GM18858 (cell line): Measurements from ENCODE around the gene HLA-DRB1.
"Not testable (repeated sequence)": the region's sequence is repeated elsewhere in the genome, so short reads cannot be mapped to it uniquely, and the experiment has no call there.

Source experiments
- ATAC-seq: cut with Tn5 transposase; IDR thresholded peaks from one replicate; pipeline ENCODE4 v1.9.1; 2021; ENCODE audit not compliant: unreplicated experiment

The HLA-DRB1 gene

DNA sequence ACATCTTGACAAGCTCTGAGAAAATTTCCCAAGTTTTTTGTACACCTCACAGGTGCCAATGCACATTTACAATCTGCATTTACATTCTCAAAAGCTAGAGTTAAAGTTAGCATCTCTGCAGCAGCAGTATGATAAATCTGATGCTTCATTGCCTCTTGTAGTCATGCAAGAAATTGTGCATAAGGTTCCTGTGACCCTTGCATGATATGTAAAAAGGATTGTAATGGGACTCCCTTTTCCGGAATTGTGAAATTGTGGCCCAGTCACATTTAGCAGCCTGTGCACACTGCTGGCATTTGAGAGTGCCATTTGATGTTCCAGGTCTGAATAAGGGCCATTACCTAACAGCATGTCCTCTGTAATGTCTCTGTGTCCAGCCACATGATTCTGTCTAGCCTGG, 24.1 kb downstream of the HLA-DRB1 start:
- no peak for ATAC-seq

DNA sequence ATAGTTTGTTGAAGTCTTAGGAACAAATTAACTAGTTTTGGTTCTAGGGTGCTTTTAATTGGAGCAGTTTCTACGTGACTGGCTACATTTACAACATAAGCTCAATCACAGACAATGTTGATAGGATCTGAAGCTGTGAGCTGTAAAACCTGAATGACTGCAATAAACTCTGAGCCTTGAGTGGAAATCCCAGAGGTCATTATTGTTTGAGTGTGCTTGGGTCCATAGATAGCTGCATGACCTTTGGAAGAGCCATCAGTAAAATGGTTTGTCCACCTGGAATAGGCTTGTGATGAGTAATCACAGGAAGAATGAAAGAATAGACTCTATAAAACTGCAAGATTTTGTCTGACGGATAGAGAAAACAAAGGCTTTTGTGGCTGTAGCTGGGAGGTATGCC, 26.7 kb downstream of the HLA-DRB1 start:
- ATAC-seq = no peak

DNA sequence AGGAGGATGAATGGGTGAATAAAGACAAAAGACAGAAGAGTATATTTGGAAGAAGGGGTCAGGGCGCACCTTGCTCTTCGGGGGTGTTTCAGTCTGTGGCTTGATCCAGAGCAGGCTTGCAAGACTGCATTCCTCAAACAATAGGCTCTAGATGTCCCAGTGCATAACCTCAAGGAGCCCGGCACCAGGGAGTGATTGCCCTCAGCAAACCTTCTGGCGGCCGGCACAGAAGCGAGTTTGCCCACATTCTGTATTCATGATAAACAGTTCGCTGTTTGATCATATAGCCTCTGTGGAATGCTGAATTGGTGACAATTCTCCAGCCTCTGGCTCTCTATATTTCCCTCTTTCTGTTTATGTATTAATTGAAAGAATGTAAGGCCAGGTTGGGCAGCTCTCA, 29.9 kb downstream of the HLA-DRB1 start:
- ATAC-seq = no peak

DNA sequence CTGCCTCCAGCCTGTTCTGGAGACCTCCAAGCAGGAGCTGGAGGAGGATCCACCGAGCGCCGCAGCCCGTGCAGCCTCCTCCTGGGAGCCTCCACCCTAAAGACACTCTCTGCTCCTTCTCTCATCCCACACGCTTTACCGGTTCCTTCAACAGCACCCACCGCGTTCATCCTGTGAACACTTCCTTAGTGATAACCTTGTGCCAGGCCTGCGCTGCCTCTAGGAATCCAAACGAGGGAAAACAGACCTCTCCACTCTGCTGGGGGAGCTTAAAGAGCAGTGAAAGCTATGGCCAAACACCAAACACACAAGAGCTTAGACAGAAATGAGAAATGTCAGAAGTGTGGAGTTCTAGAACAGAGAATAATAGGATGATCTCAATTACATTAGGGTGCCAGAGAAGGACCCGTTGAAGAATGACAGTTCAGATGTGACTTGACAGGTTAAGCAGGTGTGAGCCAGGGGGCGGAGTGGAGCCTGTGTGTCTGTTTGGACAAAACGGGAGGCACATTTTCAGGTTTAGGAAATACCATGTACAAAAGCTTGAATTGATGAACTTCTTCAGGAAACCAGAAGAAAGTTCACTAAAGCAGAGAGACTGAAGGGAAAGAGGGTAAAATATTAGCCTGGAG, 31.1 kb downstream of the HLA-DRB1 start:
- ATAC-seq = no peak

DNA sequence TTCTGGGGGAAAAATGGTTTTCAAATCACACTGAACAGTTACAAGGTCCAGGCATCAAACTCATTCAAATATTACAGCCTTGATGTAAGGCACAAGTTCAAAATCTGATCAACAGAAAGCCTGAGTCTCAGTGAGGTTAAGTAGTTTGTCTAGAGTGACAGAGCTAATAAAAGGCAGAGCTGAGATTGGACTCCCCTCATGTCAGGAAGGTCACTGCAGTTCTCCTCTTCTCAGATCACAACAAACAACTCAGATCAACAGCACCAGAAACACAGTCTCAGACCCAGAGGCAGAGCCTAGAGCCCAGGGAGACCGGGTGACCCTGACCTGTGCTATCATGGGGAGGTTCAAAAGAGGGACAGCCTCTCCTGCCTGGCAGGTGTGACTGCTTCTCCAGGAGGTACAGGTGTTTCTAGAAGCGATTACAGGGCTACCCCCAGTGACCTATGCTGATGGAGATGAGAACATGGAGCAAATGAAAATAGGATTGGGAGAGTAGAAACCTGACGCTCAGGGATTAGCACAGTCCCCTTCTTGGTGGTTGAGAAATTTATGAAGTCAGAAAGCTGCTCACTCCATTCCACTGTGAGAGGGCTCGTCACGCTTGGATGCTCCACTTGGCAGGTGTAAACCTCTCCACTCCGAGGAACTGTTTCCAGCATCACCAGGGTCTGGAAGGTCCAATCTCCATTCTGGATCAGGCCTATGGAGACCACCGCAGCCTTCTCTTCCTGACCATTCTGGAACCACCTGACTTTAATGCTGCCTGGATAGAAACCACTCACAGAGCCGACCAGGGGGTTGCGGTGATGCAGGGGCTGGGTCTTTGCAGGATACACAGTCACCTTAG, 35.3 kb downstream of the HLA-DRB1 start:
- ATAC-seq = no peak

DNA sequence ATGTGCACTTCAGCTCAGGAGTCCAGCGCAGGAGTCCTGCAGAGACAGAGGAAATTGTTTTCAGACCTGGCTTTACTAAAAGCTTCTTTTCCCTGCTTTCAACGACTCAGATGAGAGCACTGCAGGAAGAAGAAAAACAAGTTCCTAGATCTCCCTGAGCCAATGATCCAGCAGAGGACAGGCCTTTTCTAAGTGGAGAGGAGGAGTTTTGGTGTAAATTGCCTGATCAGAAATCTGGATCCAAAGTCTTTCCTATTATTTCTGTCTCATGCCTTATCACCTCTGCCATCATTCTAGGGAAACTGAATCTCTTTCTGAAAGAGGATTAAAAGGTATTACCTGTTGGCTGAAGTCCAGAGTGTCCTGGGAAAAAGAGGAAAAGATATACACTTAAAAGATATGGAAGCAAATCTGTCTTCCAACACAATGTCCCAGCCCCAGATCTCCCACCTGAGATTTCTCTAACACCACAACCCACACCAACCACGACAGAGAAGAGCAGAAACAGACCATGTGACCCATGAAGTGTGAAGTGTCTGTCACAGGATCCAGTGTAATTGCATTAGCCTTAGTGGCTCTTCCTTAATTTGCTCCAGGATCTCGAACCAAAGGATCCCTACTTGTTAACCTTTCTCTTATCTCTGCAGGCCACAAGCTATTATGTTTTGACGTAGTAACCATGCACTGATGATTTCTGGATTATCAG, 36.5 kb downstream of the HLA-DRB1 start:
- no peak for ATAC-seq

DNA sequence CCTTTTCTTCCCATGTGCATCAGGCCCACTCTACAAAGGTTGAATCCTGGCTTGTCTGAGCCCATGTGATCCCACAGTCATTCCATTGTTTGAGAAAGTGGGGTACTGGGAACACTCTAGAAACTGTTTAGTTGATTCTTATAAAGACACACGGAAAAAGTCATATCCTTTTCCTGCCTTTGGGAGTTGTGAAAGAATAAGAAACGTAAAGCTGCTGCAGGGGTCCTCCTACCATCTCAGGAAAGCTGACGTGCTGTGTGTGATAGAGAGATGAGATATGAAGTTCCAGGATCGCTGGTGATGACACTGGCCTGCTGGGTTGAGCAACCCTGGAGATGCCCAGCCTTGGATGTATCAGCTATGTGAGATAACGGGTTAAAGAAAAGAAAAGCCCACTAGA, 38.2 kb downstream of the HLA-DRB1 start:
- no peak for ATAC-seq

DNA sequence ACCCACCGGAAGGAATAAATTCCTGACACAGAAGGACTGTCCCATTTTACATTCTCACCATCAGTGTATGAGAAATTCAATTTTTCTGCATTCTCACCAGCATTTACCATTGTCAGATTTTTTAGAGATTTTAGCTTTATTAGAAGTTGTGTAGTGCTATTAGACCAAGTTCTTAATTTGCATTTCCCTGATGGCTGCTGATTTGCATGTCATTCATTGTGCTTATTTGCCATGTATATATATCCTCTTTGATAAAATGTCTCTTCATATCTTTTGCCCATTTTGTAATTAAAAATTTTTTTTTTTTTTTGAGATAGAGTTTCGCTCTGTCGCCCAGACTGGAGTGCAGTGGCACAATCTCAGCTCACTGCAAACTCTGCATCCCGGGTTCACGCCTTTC, 49.8 kb downstream of the HLA-DRB1 start:
- ATAC-seq = no peak

DNA sequence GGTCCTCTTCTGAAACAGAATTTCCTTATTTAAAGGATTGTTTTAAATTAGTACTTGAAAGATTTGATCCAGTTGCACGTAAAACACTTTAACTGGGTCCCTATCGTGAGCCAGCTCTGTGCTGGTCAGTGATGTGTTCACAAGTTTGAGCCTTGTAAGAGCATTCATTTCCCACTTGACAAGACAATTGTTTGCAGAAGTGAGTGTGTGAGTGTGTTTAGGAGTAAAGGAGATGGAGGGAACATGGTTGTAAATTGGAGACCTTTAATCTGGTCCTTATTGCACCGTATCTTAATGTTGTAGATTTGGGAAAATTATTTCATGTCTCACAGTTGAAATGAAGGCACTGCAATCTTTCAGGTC, 59.2 kb downstream of the HLA-DRB1 start:
- not testable (repeated sequence) for ATAC-seq

DNA sequence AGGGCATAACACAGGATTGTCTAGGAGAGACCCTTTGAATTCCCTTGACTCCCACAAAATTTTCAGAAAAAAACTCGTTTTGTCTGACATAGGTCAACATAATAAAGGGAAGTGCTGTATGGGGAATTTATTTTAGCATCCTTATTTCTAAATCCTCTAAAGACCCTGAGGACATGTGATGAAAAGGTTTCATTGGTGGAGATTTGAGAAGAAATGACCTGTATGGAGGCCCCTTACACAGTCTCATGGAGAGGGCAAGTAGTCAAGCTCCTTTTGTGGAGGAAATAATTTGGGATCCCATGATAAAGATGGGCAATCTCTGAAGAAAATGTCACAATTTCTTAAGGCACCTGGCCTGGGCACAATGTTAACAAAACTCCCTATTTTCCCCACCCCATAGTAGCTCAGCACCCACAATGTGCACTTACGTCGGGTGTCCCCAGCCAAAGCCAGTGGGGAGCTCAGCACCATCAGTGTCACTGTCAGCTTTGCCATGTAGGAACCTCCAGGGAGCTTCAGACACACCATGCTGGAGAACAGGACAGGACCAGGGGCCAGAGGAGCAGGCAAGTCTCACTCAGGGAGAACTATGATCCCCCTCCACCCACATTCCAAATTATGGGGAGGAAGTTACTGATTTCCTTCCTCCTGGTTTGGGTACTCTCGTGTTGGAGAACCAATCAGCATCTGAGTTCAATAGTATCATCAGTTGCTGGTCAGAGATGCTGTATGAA, 59.8 kb downstream of the HLA-DRB1 start, which contains the start of gene HLA-DRB5:
Gene HLA-DRB5, minus strand, starts transcription at position 591 of the 734 bp plus-strand sequence. Its CDS starts 63 bp downstream, at position 528.
- ATAC-seq = no peak
